Inflammatory macrophage (primary cell): ENCODE data around the gene GPR62.

Experiments
- DNase-seq, 2 donors: peaks; one replicate each; pipeline ENCODE4 v3.0.0-alpha.2; 2020 to 2022

Gene GPR62

DNA sequence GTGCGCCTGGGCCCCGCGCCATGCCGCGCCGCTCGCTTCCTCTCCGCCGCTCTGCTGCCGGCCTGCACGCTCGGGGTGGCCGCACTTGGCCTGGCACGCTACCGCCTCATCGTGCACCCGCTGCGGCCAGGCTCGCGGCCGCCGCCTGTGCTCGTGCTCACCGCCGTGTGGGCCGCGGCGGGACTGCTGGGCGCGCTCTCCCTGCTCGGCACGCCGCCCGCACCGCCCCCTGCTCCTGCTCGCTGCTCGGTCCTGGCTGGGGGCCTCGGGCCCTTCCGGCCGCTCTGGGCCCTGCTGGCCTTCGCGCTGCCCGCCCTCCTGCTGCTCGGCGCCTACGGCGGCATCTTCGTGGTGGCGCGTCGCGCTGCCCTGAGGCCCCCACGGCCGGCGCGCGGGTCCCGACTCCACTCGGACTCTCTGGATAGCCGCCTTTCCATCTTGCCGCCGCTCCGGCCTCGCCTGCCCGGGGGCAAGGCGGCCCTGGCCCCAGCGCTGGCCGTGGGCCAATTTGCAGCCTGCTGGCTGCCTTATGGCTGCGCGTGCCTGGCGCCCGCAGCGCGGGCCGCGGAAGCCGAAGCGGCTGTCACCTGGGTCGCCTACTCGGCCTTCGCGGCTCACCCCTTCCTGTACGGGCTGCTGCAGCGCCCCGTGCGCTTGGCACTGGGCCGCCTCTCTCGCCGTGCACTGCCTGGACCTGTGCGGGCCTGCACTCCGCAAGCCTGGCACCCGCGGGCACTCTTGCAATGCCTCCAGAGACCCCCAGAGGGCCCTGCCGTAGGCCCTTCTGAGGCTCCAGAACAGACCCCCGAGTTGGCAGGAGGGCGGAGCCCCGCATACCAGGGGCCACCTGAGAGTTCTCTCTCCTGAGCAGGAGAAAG lies 951 bp downstream of the GPR62 start:
- peak in 1 of 2 donors; percentile 21 for DNase-seq

DNA sequence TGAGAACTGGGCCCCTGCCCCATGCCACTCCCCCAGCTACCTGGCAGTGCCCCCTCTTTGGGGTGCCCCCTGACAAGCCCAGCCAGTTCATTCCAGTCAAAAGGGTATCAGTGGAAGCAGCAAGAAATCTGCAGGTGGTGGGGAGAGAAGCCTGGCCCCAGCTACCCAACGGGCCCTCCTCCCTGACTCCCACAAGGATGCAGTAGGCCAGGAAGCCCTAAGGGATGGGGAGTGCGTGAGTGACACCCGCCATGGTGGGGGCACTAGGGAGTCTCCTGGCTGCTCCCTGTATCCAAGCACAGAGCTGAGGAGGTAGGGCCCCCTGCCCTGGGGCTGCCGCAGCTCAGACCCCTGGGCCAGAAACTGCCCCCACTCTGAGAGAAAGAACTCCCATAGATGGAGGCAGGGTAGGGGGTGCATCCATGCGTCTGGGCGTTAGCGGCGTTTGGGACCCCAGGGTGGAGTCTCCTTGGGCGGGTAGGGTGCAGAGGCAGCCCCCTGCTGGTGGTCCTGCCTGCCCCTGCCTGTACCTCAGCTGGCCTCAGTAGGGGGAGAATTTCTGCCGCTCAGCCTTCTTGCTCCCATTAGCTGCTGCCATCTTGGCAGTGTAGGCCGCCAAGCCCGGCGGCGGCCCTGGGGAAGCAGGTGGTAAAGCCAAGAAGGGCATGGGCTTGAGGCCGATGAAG lies 2.5 kb downstream of the GPR62 start:
- DNase-seq: no peak

DNA sequence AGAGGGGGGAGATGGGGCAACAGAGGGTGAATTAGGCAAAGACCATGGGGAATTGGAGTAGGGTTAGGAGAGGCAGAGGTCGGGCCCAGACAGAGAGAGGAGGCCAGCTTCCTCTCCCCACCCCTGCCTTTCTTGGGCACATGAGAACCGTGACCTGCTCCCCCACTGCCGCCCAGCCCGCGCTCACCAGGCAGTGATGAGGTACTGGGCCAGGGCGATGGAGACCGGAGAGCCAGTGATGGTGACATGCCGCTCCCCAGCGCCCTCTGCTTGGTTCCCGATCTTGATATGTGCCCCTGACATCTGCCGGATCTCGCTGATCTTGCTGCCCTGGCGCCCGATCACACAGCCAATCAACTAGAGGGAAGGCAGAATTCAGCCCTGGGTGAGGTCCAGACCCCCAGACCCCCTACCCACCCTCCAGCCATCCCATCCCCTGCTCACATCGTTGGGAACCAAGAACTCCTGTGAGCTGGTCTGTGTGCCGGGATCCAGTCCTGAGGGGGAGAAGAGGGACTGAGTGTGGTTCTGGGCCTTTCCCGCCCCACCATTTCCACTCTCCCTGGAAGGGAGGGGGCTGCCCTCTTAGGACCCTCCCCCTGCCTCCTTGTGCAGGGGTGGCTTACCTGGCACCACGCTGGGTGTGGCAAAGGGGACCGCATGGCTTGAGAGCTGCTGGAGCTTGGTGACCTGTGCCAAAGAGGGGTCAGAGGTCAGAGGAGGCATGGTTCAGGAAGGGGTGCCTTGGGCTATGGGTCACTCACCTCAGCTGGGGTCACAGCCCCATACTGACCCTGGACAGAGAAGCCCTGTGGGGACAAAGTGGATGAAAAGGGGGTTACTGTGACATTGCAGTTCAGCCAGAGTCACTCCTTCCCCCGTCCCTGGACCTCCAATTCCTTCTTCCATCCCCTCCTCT lies 3.7 kb downstream of the GPR62 start:
- DNase-seq: no peak

DNA sequence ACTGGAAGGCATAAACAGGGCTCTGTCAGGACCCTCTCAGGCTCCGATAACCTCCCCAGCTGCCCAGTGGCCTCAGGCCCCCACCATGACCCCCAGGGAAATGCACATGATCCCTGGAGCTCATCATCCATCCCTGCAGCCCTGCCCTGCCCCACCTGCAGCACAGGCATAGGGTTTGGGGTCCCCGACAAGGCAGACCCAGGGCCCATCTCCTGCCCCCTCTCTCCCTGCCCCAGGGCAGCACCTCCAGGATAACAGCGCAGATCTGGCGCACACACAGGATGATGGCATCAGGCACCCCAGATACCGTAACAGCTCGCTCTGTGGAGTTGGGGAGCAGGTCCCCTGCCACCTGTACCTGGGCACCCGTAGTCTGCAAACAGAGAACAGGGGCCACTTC lies 4.5 kb downstream of the GPR62 start:
- DNase-seq: no peak

DNA sequence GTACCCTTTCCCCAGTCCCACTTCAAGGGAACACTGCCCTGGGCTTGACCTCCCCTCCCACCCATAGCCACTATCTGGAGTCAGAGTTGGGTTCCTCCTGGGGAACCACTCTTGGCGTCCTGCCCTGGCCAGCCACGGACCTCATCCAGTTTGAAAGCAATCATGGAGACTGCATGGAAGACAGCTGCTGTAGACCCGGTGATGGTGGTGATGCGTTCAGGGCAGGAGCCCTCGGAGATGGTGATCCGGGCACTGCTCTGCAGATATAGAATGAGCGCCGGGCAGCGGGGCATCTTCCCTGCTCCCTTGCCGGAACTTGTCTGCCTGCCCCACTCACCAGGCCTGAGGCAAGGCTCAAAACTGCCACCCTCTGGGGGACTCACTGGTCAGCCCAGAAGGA lies 5.2 kb downstream of the GPR62 start:
- DNase-seq: no peak

DNA sequence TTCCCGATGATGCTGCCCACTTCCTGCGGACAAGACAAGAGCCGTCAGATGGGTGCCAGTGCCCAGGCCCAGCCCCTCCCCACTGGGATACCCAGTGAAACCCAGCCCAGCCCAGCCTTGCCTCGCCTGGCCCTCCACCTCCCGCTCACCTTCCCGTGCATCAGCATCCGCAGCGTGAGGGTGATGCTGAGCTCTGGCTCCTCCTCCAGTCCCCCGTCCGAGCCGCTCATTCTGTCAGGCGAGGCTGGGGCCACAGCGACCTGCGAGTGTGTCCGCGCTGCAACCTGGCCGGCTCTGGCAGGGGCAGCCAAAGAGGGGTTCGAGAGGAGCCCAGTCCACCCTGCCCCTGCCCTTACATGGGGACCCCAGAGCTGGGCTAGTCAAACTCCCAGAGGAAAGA lies 5.8 kb downstream of the GPR62 start:
- no peak for DNase-seq

DNA sequence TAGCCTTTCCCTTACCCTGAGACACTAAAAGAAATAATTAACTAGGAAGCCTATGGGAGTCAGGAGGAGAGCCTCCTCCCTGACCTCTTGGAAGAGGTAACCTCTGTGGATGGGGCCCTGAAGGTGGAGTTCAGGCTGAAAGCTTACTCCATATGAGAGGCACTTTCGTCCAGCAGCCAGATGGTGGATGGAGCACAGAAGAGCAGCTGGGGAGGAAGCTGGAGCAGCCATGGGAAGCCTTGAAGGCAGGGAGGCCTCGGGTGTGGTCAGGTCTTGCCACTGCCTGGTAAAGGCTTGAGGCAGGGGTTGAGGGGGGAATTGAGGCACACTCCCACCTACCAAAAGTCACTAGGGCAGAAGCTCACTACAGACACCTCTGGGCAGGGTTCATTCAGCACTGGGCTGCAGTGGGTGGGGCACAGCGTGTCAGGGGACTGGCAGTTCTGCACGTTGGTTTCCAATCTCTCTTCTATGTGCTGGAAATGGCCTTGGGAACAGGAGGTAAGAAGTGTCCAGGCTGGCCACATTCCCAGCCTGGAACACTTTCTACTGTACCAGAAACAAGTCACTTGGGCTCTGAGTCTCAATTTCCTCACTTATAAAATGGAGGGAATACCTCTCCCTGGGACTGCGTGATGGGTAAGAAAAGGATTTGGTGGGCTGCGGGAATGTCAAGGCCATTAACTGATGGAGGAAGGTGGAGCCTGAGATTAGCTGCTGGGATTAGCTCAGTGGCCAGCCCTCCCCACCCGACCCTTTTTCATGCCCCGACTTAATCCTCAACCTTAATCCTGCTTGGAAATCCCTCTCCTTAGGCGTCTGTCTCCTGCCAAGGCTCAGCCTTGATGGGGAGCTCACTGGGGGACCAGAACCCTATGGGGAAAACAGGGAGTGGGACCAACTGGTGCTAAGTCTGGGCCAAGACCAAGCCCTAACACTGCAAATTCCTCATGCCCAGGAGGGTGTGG lies 6.7 kb downstream of the GPR62 start:
- DNase-seq: no peak

DNA sequence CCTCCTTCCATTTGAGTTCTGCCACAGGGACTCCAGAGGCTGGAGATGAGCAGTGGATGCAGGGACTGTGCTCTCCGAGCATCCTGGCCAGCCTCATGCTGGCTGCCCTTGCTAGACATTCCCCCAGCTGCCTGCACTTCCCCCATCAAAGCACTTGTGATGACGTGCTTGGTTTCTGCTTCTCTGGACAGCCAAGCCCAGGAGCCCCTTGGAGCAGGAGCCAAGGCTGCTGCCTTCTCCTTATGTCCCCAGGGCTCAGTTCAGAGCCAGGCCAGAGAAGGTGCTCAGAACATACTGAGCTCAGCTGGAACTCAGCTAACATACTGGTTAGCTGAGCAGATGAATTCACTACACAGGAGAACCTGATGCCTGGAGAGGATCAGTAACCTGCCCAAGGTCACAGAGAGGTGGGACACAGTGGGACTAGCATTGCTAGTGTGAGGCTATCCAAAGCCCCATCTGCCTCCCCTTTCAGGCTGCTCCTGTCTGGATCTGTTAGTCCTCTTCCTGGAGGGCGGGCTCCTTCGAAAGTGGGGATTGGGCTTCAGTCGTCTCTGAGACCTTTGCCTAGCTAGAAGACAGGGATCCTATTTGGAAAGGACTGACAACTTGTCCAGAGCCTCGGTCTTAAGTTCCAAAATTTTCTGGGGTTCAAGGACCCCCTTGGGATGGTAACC lies 7.8 kb downstream of the GPR62 start:
- DNase-seq: no peak

DNA sequence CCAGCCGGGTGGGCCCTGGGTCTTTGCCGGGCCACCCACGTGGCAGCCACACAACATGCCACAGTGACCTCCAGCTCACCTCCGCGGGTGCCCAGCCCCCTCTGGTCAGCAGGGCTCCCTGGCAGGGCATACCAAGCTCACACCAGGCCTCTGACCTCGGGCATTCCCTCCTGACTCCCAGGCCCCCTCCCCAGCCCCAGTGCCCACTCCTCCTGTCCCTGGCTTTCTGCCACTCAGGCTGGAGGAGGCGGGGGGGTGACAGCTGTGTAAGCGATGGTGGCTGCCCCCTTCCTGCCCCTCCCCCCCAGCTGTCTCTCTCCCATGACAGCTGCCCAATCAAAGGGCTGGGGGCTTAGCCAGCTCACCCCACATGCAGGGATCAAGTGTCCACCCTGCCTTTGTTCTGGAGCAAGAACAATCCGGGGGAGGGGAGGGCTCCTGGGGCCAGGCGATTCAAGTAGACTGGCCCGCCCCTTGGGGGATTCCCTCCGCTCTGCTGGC lies 8.8 kb downstream of the GPR62 start:
- no peak for DNase-seq

DNA sequence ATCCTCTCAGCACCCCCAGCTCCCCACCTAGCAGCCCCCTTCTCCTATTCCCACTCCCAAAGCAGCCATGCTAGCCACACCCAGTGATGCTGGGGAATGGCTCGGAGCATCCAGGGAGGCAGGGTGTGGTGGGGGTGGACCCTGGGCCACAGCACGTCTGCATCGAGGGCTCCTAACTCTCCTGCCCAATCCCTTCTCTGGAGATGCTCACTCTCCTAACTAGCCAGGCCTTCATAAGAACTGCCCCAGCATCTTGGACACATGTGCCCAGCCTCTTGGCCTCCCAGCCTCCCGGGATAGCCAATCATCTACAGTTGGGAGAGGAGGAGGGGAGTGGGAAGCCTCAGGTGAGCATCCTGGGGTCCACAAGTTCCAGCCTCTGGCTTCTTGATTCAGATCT lies 9.3 kb downstream of the GPR62 start:
- no peak for DNase-seq

DNA sequence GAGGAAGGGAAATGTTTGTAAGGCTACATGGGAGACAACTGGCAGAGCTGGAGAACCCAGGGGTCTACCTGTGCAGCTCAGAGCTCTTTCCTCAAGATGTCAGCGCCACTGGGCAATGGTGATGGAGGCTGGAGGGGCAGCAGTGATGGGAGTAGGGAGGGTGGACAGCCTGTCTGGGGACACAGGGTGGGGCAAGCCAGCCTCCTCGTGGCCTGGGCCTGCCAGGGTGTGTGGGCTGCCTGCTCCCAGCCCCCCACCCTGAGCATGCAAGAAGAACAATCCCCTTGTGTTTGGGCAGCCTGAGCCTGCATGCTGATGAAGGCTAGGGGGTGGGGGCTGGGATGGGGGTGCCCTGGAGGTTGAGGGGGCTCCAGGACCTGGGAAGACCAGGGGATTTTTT lies 10.8 kb downstream of the GPR62 start:
- no peak for DNase-seq

DNA sequence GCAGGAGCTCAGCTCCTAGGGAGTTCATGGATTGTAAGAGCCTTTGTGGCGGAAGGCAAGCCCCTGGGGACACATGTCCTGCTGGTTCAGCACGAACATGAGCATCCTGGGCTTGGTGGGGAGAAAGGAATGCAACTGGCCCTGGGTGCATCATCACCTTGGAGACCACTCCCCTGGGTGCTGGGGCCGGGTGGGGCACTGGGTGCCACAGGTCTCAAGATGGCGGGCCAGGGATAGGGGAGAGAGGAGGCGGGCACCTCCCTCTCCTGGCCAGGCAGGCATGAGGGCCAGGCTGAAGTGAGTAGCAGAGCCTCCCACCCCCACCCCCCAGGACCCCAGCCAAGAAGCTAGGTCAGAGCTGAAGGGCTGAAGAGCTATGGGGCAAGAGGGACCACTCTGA lies 11.3 kb downstream of the GPR62 start:
- DNase-seq: no peak

DNA sequence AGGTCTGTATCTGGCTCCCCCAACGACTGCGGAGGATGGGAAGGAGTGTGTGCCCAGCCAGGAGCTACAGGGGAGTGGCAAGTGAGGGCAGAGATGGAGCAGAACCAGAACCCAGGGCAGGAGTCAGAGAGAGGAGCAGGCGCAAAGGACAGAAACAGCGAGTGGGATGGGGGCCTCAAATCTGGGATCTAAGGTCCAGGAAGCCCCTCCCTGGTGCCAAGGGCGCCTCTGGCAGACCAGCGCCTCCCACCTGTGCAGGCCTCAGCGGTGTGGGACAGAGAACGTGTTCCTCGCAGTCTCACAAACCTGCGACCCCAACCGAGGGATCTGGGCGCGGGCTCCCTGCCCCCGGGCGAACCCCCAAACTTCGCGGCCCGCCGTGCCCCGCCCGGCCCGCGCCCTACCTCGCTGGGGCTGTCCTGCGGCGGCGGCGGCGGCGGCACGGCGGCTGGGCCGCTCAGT lies 11.8 kb downstream of the GPR62 start:
- no peak for DNase-seq

DNA sequence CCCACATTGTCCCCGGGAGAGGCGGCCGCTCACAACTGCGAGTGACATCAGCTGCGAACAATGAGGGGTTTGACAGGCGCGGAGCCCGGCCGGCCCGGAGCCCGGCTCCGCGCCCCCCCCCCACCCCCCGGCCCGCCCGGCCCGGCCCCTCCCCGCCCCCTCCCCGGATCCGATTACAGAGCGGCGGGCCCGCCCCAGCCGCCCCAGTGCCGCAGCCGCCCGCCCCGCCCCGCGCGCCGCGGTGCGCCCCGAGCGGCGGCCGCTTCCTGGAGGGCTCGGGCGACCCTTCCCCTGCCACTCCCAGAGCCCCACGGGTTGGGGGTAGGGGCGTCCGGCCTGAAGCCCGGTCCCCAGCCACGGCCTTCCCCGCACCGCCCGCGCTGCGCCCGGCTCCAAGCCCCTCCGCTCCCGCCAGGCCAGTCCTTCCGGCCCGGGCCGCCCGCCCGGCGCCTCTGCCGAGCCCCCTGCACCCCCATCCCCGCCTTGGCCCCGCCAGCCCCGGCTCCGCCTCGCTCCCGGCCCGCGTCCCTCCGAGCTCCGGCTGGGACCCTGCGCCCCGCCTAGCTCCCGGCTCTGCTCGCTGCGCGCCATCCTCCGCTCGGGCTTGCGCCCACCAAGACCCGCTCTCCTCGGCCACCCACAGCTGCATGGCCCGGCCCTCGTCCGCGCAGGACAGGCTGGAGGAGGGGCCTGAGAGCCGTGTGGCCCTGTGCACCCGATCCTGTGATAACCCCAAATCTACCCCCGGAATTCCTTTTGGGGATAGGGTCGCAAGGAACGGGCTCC lies 12.4 kb downstream of the GPR62 start, which contains the start of gene PCBP4:
Gene PCBP4 (minus strand): TSS at position 71 of the 786 bp plus-strand sequence. CDS start 6,214 bp downstream, outside the sequence.
- DNase-seq: no peak

DNA sequence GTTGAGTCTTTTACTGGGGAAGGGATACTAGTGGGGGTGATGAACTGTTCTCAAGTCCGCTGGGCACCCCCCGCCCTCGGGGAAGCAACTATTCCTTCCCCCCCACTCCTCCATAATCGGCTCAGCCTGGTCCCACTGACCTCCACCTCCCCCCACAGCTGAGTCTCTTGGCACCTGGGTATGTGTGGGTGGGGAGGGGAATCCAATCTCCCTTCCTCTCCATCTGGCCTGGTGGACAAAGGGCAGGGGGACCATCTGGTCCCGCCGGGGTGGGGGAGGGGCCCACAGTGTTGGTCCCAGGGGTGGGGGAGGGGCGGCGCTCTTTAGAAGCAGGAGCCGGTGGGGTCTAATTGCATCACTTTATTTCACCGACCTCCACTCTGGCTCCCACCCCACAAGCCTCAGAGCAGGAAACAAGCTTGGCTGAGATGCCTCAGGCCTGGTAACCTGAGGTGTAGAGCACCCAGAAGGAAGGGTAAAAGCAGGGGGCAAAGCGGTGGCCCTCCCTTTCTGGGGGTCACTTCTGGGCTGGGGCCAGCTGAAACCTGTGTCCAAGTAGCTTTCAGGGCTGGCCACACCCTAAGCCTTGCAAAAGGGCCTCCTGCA lies 13.1 kb downstream of the GPR62 start:
- no peak for DNase-seq

DNA sequence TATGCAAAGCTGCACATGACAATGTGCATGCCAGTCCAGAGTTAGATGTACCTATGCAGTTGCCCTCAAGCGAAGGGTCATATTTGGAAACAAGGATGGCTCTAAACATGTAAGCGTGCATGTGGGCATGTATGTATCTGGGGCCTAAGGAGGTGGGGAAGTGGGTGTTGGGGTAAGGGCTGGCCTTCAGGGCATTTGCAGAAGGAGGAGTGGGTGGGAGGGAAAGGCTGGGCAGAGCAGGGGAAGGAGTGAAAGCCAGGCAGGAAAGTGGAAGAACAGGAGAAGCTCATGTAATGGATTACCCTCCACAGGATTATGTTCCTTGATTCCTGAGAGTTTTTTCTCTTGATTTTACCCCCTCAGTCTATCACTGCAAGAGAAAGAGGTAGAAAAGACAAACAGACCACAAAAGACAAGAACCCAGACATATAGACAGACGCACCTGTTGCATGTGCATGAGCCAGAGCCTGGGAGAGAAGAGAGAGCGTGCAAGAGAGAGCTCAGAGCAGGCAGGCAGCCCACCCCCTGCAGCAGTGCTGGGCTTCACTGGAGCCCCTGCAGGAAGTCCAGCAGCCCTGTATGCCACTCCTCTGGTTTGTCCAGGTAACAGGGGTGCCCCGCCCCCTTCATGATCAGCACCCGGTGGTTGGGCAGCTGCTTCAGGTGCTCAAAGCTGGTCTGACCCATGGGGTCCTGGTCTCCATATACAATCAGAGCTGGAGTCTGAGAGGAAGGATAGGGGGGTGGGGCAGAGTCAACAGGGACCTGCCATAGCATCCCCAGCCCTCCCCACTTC lies 13.9 kb downstream of the GPR62 start:
- DNase-seq: no peak

DNA sequence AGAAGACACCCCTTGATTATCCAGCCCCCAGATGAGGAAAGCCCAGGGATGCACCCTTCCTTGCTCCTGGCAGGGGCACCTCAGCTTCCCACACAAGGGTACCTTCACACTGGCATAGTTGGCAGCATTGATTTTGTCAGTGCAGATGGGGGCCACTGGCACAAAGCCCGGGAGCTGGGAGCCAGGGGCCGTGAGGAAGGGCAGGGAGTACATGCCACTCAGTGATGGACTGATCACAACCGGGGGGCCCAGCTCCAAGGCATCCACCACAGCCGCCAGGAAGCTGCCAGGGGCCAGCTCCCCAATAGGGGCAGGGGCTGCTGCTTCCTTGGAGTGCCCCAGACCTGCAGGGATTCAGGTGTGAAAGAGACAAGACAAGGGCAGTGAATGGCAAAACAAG lies 14.7 kb downstream of the GPR62 start:
- DNase-seq: no peak

DNA sequence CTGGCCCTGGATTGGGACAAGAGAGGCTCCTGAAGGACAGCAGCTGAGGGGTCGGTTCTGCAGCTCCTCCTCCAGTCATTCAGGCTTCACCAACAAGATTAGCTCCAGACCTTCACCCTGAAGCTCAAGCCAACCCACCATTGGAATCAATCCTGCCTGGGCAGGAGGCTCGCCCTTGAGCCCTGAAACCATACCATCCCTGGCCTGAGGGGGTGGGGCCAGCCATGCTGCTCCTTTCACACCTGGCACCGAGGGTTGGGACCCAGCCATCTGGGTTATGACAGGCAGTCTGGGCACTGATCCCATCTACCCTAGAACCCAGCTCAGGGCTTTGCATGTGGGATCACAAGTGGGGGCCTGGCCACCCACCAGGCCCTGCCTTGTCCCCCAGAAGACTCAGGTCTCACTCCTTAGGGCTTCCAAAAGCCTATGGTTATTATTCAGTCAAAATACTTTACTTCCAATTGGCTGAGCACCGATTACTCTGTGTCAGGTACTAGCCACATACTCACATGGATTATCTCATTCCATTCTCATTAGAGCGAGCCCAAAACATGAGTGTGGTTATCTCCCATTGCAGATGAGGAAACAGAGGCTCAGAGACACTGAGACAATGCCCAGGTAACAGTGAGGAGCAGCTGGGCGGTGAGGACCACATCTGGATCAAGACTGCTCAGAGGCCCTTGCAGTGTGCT lies 15.6 kb downstream of the GPR62 start:
- no peak for DNase-seq
